Measurements from ENCODE around the gene SELENOS.
"Not testable (repeated sequence)": the region's sequence is repeated elsewhere in the genome, so short reads cannot be mapped to it uniquely, and the experiment has no call there.

SELENOS gene

GRCh38 chr15:101288905-101289513, 11.7 kb upstream of the SELENOS start:
- no peaks in the 10 kb centered on the region for H3K27me3 ChIP-seq (ENCODE audit: control insufficient read depth, insufficient read depth, low read length)
- no peak overlapping the region for H3K4me2 ChIP-seq (ENCODE audit: low read length)
- H3K36me3 ChIP-seq (ENCODE audit: insufficient read depth, low read length), result peaks cover 54% of the 10 kb centered on the region
- H3K9me3 ChIP-seq (replicated peaks; ENCODE audit: low read length), result no peaks in the 10 kb centered on the region
- H3K4me3 ChIP-seq (ENCODE audit: low read length), result no peak overlapping the region
- H3K4me1 ChIP-seq (ENCODE audit: control insufficient read depth, insufficient read depth, low read length), result peaks cover 6% of the 10 kb centered on the region
- no peak overlapping the region for H3K9ac ChIP-seq (ENCODE audit: low read depth, low read length)

GRCh38 chr15:101287342-101287741, 10.1 kb upstream of the SELENOS start:
- H3K36me3 ChIP-seq (ENCODE audit: insufficient read depth, low read length), result peaks cover 69% of the 10 kb centered on the region
- H3K4me3 ChIP-seq (ENCODE audit: low read length); H3K9me3 ChIP-seq (replicated peaks; ENCODE audit: low read length); H3K27me3 ChIP-seq (ENCODE audit: control insufficient read depth, insufficient read depth, low read length); H3K4me2 ChIP-seq (ENCODE audit: low read length); H3K4me1 ChIP-seq (ENCODE audit: control insufficient read depth, insufficient read depth, low read length); H3K9ac ChIP-seq (ENCODE audit: low read depth, low read length): not testable (repeated sequence)

- Histone ChIP-seq H3K27me3 (ENCODE audit: control insufficient read depth, insufficient read depth, low read length) (no peaks in the 10 kb centered on the region), H3K4me3 (ENCODE audit: low read length) (no peak overlapping the region), H3K9me3 (replicated peaks; ENCODE audit: low read length) (no peaks in the 10 kb centered on the region), H3K36me3 (ENCODE audit: insufficient read depth, low read length) (peaks cover 76% of the 10 kb centered on the region), H3K9ac (ENCODE audit: low read depth, low read length) (no peak overlapping the region), H3K4me2 (ENCODE audit: low read length) (no peak overlapping the region), H3K4me1 (ENCODE audit: control insufficient read depth, insufficient read depth, low read length) (no peaks in the 10 kb centered on the region)
Observed at GRCh38 chr15:101286471-101287114, 9.3 kb upstream of the SELENOS start.

- no peak overlapping the region for H3K4me3 ChIP-seq (ENCODE audit: low read length)
- H3K9ac ChIP-seq (ENCODE audit: low read depth, low read length), result no peak overlapping the region
- H3K36me3 ChIP-seq (ENCODE audit: insufficient read depth, low read length), result peaks cover 75% of the 10 kb centered on the region
- H3K9me3 ChIP-seq (replicated peaks; ENCODE audit: low read length), result no peaks in the 10 kb centered on the region
- H3K27me3 ChIP-seq (ENCODE audit: control insufficient read depth, insufficient read depth, low read length), result no peaks in the 10 kb centered on the region
- H3K4me1 ChIP-seq (ENCODE audit: control insufficient read depth, insufficient read depth, low read length), result no peaks in the 10 kb centered on the region
- H3K4me2 ChIP-seq (ENCODE audit: low read length), result no peak overlapping the region
Observed at GRCh38 chr15:101283931-101284330, 6.6 kb upstream of the SELENOS start.

- Histone ChIP-seq H3K4me2 (ENCODE audit: low read length) (no peak overlapping the region), H3K4me3 (ENCODE audit: low read length) (no peak overlapping the region), H3K4me1 (ENCODE audit: control insufficient read depth, insufficient read depth, low read length) (peaks cover 11% of the 10 kb centered on the region), H3K9me3 (replicated peaks; ENCODE audit: low read length) (no peaks in the 10 kb centered on the region), H3K27me3 (ENCODE audit: control insufficient read depth, insufficient read depth, low read length) (no peaks in the 10 kb centered on the region), H3K36me3 (ENCODE audit: insufficient read depth, low read length) (peaks cover 52% of the 10 kb centered on the region), H3K9ac (ENCODE audit: low read depth, low read length) (no peak overlapping the region)
Observed at GRCh38 chr15:101280007-101280406, 2.7 kb upstream of the SELENOS start.

- Histone ChIP-seq H3K36me3 (ENCODE audit: insufficient read depth, low read length) (peaks cover 57% of the 10 kb centered on the region), H3K27me3 (ENCODE audit: control insufficient read depth, insufficient read depth, low read length) (no peaks in the 10 kb centered on the region), H3K4me3 (ENCODE audit: low read length) (peak overlapping the region; percentile 83), H3K9ac (ENCODE audit: low read depth, low read length) (peak overlapping the region; percentile 66), H3K4me1 (ENCODE audit: control insufficient read depth, insufficient read depth, low read length) (peaks cover 11% of the 10 kb centered on the region), H3K9me3 (replicated peaks; ENCODE audit: low read length) (no peaks in the 10 kb centered on the region), H3K4me2 (ENCODE audit: low read length) (peak overlapping the region; percentile 79)
Observed at GRCh38 chr15:101277943-101278564, 769 bp upstream of the SELENOS start.

GRCh38 chr15:101276501-101277037, 716 bp downstream of the SELENOS start:
- Histone ChIP-seq H3K4me2 (ENCODE audit: low read length) (peak overlapping the region; percentile 79), H3K9me3 (replicated peaks; ENCODE audit: low read length) (no peaks in the 10 kb centered on the region), H3K9ac (ENCODE audit: low read depth, low read length) (peak overlapping the region; percentile 92), H3K27me3 (ENCODE audit: control insufficient read depth, insufficient read depth, low read length) (no peaks in the 10 kb centered on the region), H3K4me3 (ENCODE audit: low read length) (peak overlapping the region; percentile 83), H3K36me3 (ENCODE audit: insufficient read depth, low read length) (peaks cover 58% of the 10 kb centered on the region), H3K4me1 (ENCODE audit: control insufficient read depth, insufficient read depth, low read length) (peaks cover 11% of the 10 kb centered on the region)

- H3K9ac ChIP-seq (ENCODE audit: low read depth, low read length), result no peak overlapping the region
- peaks cover 62% of the 10 kb centered on the region for H3K36me3 ChIP-seq (ENCODE audit: insufficient read depth, low read length)
- no peak overlapping the region for H3K4me3 ChIP-seq (ENCODE audit: low read length)
- no peak overlapping the region for H3K4me2 ChIP-seq (ENCODE audit: low read length)
- H3K27me3 ChIP-seq (ENCODE audit: control insufficient read depth, insufficient read depth, low read length), result no peaks in the 10 kb centered on the region
- H3K4me1 ChIP-seq (ENCODE audit: control insufficient read depth, insufficient read depth, low read length), result peaks cover 11% of the 10 kb centered on the region
- H3K9me3 ChIP-seq (replicated peaks; ENCODE audit: low read length), result no peaks in the 10 kb centered on the region
Observed at GRCh38 chr15:101275018-101275417, 2.3 kb downstream of the SELENOS start.

GRCh38 chr15:101273534-101273933, 3.8 kb downstream of the SELENOS start:
- Histone ChIP-seq H3K4me3 (ENCODE audit: low read length) (no peak overlapping the region), H3K9me3 (replicated peaks; ENCODE audit: low read length) (no peaks in the 10 kb centered on the region), H3K27me3 (ENCODE audit: control insufficient read depth, insufficient read depth, low read length) (no peaks in the 10 kb centered on the region), H3K36me3 (ENCODE audit: insufficient read depth, low read length) (peaks cover 73% of the 10 kb centered on the region), H3K9ac (ENCODE audit: low read depth, low read length) (no peak overlapping the region), H3K4me2 (ENCODE audit: low read length) (no peak overlapping the region), H3K4me1 (ENCODE audit: control insufficient read depth, insufficient read depth, low read length) (peaks cover 15% of the 10 kb centered on the region)

- no peaks in the 10 kb centered on the region for H3K9me3 ChIP-seq (replicated peaks; ENCODE audit: low read length)
- H3K9ac ChIP-seq (ENCODE audit: low read depth, low read length), result no peak overlapping the region
- no peaks in the 10 kb centered on the region for H3K27me3 ChIP-seq (ENCODE audit: control insufficient read depth, insufficient read depth, low read length)
- H3K4me3 ChIP-seq (ENCODE audit: low read length), result no peak overlapping the region
- peaks cover 13% of the 10 kb centered on the region for H3K4me1 ChIP-seq (ENCODE audit: control insufficient read depth, insufficient read depth, low read length)
- peaks cover 73% of the 10 kb centered on the region for H3K36me3 ChIP-seq (ENCODE audit: insufficient read depth, low read length)
- no peak overlapping the region for H3K4me2 ChIP-seq (ENCODE audit: low read length)
Observed at GRCh38 chr15:101272584-101272983, 4.7 kb downstream of the SELENOS start.

GRCh38 chr15:101269479-101270223, 7.6 kb downstream of the SELENOS start:
- Histone ChIP-seq H3K4me2 (ENCODE audit: low read length) (no peak overlapping the region), H3K27me3 (ENCODE audit: control insufficient read depth, insufficient read depth, low read length) (no peaks in the 10 kb centered on the region), H3K9me3 (replicated peaks; ENCODE audit: low read length) (no peaks in the 10 kb centered on the region), H3K9ac (ENCODE audit: low read depth, low read length) (no peak overlapping the region), H3K4me3 (ENCODE audit: low read length) (no peak overlapping the region), H3K4me1 (ENCODE audit: control insufficient read depth, insufficient read depth, low read length) (peaks cover 32% of the 10 kb centered on the region), H3K36me3 (ENCODE audit: insufficient read depth, low read length) (peaks cover 60% of the 10 kb centered on the region)

Measured in skeletal muscle satellite cell (primary cell).